Glutamatergic neuron (in vitro differentiated cells): ENCODE results near the gene RPA1. TPM values are rescaled to one million over a fixed set of nuclear protein-coding genes. Genes with fewer than 3 reads are reported as not detected.
A peak's percentile ranks its signal among the peaks of the same experiment; 100 is the strongest.

Source experiments
- DNase-seq: peaks from one replicate; pipeline ENCODE4 v3.0.0; 2022
- H3K27ac Mint-ChIP-seq: one replicate; pipeline ENCODE4 v1.8.0; 2020; ENCODE audit warnings: mild to moderate bottlenecking, mixed read lengths, inconsistent platforms; ENCODE audit not compliant: unreplicated experiment
- H3K27me3 Mint-ChIP-seq: one replicate; pipeline ENCODE4 v1.8.0; 2020; ENCODE audit warnings: mild to moderate bottlenecking, moderate library complexity, mixed read lengths, inconsistent platforms; ENCODE audit not compliant: unreplicated experiment
- H3K36me3 Mint-ChIP-seq: one replicate; pipeline ENCODE4 v1.8.0; 2020; ENCODE audit warnings: mild to moderate bottlenecking, mixed read lengths, inconsistent platforms; ENCODE audit not compliant: unreplicated experiment
- H3K4me1 Mint-ChIP-seq: one replicate; pipeline ENCODE4 v1.8.0; 2020; ENCODE audit warnings: mild to moderate bottlenecking, low read depth, mixed read lengths, inconsistent platforms; ENCODE audit not compliant: unreplicated experiment
- H3K4me3 Mint-ChIP-seq: one replicate; pipeline ENCODE4 v1.8.0; 2020; ENCODE audit warnings: mild to moderate bottlenecking, mixed read lengths, inconsistent platforms; ENCODE audit not compliant: unreplicated experiment
- H3K9me3 Mint-ChIP-seq: one replicate; pipeline ENCODE4 v1.8.0; 2020; ENCODE audit warnings: mild to moderate bottlenecking, moderate library complexity, mixed read lengths, inconsistent platforms; ENCODE audit not compliant: unreplicated experiment
- total RNA-seq: library from RNA; stranded (reverse); fragmentation: NEBNext Ultra II Directional; extraction: Animal tissue kit (Norgen Biotek cat#: 25700); gene quantifications from one replicate; pipeline ENCODE4 v1.2.1, GENCODE V29; 2021; ENCODE audit not compliant: unreplicated experiment
- TF ChIP-seq, protein P1 (sequence below): fragments of 200-600 bp; sonication (generic); IDR thresholded peaks from one replicate; pipeline ENCODE4 v1.5.0; 2021; ENCODE audit not compliant: partially characterized antibody, unreplicated experiment

The RPA1 gene
- total RNA-seq, 1 donor from 2014 or later = 43.4 TPM

- Mint-ChIP-seq H3K4me3 (no peak overlapping the region), H3K27me3 (no peaks in the 10 kb centered on the region), H3K4me1 (peaks cover 5% of the 10 kb centered on the region), H3K36me3 (no peaks in the 10 kb centered on the region), H3K27ac (no peak overlapping the region), H3K9me3 (peaks cover 3% of the 10 kb centered on the region)
- TF ChIP-seq, protein P1, sequence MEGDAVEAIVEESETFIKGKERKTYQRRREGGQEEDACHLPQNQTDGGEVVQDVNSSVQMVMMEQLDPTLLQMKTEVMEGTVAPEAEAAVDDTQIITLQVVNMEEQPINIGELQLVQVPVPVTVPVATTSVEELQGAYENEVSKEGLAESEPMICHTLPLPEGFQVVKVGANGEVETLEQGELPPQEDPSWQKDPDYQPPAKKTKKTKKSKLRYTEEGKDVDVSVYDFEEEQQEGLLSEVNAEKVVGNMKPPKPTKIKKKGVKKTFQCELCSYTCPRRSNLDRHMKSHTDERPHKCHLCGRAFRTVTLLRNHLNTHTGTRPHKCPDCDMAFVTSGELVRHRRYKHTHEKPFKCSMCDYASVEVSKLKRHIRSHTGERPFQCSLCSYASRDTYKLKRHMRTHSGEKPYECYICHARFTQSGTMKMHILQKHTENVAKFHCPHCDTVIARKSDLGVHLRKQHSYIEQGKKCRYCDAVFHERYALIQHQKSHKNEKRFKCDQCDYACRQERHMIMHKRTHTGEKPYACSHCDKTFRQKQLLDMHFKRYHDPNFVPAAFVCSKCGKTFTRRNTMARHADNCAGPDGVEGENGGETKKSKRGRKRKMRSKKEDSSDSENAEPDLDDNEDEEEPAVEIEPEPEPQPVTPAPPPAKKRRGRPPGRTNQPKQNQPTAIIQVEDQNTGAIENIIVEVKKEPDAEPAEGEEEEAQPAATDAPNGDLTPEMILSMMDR = no peak
- no peak for DNase-seq
Observed at GRCh38 chr17:1834380-1835149, 4.8 kb downstream of the RPA1 start.

DNA sequence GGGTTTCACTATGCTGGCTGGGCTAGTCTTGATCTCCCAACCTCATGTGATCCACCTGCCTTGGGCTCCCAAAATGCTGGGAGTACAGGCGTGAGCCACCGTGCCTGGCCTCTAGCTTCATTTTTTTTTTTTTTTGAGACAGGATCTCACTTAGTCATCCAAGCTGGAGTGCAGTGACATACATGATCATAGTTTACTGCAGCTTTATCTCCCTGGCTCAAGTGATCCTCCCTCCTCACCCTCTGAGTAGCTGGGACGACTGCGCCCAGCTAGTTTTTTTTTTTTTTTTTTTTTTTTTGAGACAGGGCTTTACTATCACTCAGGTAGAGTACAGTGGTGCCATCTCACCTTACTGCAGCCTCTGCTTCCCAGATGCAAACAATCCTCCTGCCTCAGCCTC is 9.7 kb downstream of the RPA1 start:
- H3K4me3 Mint-ChIP-seq = no peak overlapping the region
- H3K4me1 Mint-ChIP-seq = peaks cover 11% of the 10 kb centered on the region
- no peaks in the 10 kb centered on the region for H3K27me3 Mint-ChIP-seq

GRCh38 chr17:1843947-1844346 is 14.1 kb downstream of the RPA1 start:
- DNase-seq = no peak
- H3K9me3 Mint-ChIP-seq = peaks cover 2% of the 10 kb centered on the region
- H3K27ac Mint-ChIP-seq = peak overlapping the region; percentile 39
- H3K27me3 Mint-ChIP-seq = no peaks in the 10 kb centered on the region
- H3K36me3 Mint-ChIP-seq = no peaks in the 10 kb centered on the region
- peak overlapping the region; percentile 13 for H3K4me3 Mint-ChIP-seq
- TF ChIP-seq, protein P1 = no peak
- H3K4me1 Mint-ChIP-seq = peaks cover 23% of the 10 kb centered on the region

More for the DNA sequence above, 9.7 kb downstream of the RPA1 start:
- no peaks in the 10 kb centered on the region for H3K9me3 Mint-ChIP-seq
- H3K27ac Mint-ChIP-seq = no peak overlapping the region
- DNase-seq = no peak
- no peaks in the 10 kb centered on the region for H3K36me3 Mint-ChIP-seq
- TF ChIP-seq, protein P1 = no peak

DNA sequence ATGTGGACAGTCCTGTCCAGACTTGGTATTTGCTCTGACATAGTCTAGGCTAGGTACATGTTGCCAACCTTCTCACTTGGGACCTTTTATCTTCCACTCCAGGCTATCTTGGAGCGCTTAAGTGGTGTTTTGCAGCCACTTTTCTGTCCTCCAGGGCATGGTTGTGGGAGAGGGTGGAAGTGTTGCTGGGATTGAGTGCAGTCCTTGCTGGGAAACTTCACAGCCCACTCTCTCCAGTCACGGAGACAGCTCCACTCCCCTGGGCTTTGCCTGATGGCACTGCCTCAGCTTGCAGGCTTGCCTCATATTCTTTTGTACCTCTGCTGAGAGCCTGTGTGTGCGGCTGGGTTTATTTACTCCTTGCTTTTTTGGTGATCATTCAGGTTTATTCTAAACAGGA is 17.4 kb downstream of the RPA1 start:
- TF ChIP-seq, protein P1 = no peak
- peaks cover 2% of the 10 kb centered on the region for H3K9me3 Mint-ChIP-seq
- peaks cover 23% of the 10 kb centered on the region for H3K4me1 Mint-ChIP-seq
- H3K27me3 Mint-ChIP-seq = no peaks in the 10 kb centered on the region
- DNase-seq = peak; percentile 75
- H3K27ac Mint-ChIP-seq = peak overlapping the region; percentile 93
- no peaks in the 10 kb centered on the region for H3K36me3 Mint-ChIP-seq
- peak overlapping the region; percentile 5 for H3K4me3 Mint-ChIP-seq

GRCh38 chr17:1852327-1852726 is 22.5 kb downstream of the RPA1 start:
- peaks cover 11% of the 10 kb centered on the region for H3K4me1 Mint-ChIP-seq

More at GRCh38 chr17:1852327-1852726, 22.5 kb downstream of the RPA1 start:
- no peaks in the 10 kb centered on the region for H3K27me3 Mint-ChIP-seq
- no peak overlapping the region for H3K4me3 Mint-ChIP-seq
- peak overlapping the region; percentile 3 for H3K27ac Mint-ChIP-seq
- TF ChIP-seq, protein P1 = no peak
- no peaks in the 10 kb centered on the region for H3K9me3 Mint-ChIP-seq
- H3K36me3 Mint-ChIP-seq = no peaks in the 10 kb centered on the region
- DNase-seq = no peak
